ENCODE measurements around the gene RAPGEF1. TPM values are rescaled to one million over a fixed set of nuclear protein-coding genes. Genes with fewer than 3 reads are reported as not detected.
A peak's percentile ranks its signal among the peaks of the same experiment; 100 is the strongest.

RAPGEF1 gene
- total and polyA plus RNA-seq, 7 donors = 72.3 to 319 (median 268) TPM

DNA sequence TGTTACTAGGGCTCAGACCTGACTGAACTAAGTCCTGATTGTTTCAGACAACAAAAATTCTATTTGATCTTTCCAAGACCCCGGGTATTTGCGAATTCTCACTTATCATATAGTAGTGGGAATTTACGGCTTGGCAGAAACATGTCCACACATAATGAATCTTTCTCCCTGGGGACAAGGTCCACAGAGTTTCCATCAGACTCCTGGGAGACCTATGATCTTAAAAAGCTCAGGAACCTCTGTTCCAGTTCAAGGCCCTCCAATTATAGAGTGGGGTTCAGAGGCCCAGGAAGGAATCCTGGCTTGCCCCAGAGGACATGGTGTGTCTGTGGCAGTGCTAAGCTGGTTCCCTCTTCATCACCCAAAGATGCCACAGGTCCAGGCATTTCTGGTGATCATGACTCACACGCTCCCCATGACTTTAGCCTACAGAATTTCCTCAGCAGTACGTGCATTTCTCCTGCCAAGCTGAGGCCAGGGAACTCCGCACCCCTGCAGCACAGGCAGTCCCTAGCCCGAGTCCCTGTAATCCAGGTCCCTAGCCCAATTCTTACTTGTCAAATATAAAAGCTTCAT lies 12.6 kb downstream of the RAPGEF1 start:
- WGBS, 3 donors = 47 to 61% (median 56%) methylated on average over 7 of the region's 7 CpGs
- peaks cover 80% of the 10 kb centered on the region for H3K4me1 ChIP-seq
- TF ChIP-seq, protein P1, sequence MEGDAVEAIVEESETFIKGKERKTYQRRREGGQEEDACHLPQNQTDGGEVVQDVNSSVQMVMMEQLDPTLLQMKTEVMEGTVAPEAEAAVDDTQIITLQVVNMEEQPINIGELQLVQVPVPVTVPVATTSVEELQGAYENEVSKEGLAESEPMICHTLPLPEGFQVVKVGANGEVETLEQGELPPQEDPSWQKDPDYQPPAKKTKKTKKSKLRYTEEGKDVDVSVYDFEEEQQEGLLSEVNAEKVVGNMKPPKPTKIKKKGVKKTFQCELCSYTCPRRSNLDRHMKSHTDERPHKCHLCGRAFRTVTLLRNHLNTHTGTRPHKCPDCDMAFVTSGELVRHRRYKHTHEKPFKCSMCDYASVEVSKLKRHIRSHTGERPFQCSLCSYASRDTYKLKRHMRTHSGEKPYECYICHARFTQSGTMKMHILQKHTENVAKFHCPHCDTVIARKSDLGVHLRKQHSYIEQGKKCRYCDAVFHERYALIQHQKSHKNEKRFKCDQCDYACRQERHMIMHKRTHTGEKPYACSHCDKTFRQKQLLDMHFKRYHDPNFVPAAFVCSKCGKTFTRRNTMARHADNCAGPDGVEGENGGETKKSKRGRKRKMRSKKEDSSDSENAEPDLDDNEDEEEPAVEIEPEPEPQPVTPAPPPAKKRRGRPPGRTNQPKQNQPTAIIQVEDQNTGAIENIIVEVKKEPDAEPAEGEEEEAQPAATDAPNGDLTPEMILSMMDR (IDR thresholded peaks at IDR 0.05) = no peak
- no peaks in the 10 kb centered on the region for H3K27me3 ChIP-seq (ENCODE audit: insufficient read depth in 3 of 3, low read length in 2 of 3)
- H3K4me3 ChIP-seq = no peak overlapping the region
- H3K36me3 ChIP-seq (ENCODE audit: insufficient read depth in 1 of 2, low read depth in 1 of 2) = no peaks in the 10 kb centered on the region
- no peaks in the 10 kb centered on the region for H3K9me3 ChIP-seq
- intact Hi-C loops (cut with DNase I) = no loop called here
- ATAC-seq (peak; percentile 73 to 84 (median 82)), DNase-seq (peak in 1 of 2 donors; percentile 64)
- peak overlapping the region; percentile 50 for H3K27ac ChIP-seq

DNA sequence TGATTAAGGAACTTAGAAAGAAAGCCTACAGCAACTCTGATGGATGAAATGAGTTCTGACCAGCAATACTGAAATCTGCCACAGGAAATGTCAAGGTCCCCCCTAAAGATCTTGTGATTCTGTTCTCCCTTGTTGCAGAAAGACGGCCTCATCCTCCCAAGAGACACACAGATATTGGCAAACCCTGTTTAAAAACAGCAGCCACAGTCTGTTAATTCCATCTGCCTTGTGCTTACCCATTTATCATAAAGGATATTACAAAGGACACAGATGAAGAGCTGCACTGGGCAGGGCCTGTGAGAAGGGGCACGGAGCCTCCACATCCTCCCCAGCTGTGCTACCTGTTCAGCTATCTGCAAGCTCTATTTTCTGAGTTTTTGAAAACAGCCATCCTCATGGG lies 15.2 kb downstream of the RAPGEF1 start:
- TF ChIP-seq, protein P1 (IDR thresholded peaks at IDR 0.05) = no peak
- Histone ChIP-seq H3K9me3 (no peaks in the 10 kb centered on the region), H3K36me3 (ENCODE audit: insufficient read depth in 1 of 2, low read depth in 1 of 2) (no peaks in the 10 kb centered on the region), H3K27me3 (ENCODE audit: insufficient read depth in 3 of 3, low read length in 2 of 3) (no peaks in the 10 kb centered on the region), H3K4me1 (peaks cover 69% of the 10 kb centered on the region), H3K27ac (no peak overlapping the region), H3K4me3 (no peak overlapping the region)
- ATAC-seq (no peak), DNase-seq (no peak)
- 72 to 80% (median 78%) methylated on average over 2 of the region's 2 CpGs for WGBS, 3 donors
- intact Hi-C loops (cut with DNase I) = no loop called here

GRCh38 chr9:131723632-131724031 lies 16.2 kb downstream of the RAPGEF1 start:
- DNase-seq = no peak
- intact Hi-C loops (cut with DNase I) = no loop called here
- Histone ChIP-seq H3K36me3 (ENCODE audit: insufficient read depth in 1 of 2, low read depth in 1 of 2) (no peaks in the 10 kb centered on the region), H3K9me3 (no peaks in the 10 kb centered on the region), H3K4me3 (no peak overlapping the region), H3K4me1 (peaks cover 67% of the 10 kb centered on the region), H3K27me3 (ENCODE audit: insufficient read depth in 3 of 3, low read length in 2 of 3) (no peaks in the 10 kb centered on the region), H3K27ac (no peak overlapping the region)
- TF ChIP-seq, protein P1 (IDR thresholded peaks at IDR 0.05) = no peak
- ATAC-seq = no peak
- 53 to 69% (median 58%) methylated on average over 5 of the region's 5 CpGs for WGBS, 3 donors

DNA sequence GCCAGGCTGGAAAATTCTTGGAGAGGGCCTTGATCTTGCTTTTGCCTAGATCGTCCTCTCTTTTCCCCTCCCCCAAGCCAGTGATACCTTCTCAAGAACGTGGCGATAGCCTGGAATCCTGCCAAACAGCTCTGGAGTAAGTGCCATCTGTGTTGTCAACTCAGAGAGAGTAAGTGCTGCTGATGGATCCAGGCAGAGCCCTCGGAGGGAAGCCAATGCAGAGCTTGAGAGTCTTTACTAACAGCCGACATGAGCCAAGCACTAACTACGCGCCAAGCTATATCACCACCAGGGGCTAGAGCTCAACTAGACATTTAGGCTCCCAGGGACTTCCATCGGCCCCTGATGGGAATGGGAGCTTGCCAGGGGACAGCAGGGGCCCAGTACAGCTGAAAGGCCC lies 17.6 kb downstream of the RAPGEF1 start:
- DNase-seq (no peak), ATAC-seq (peak in 3 of 4 donors; percentile 28 to 35 (median 31))
- Histone ChIP-seq H3K36me3 (ENCODE audit: insufficient read depth in 1 of 2, low read depth in 1 of 2) (no peaks in the 10 kb centered on the region), H3K9me3 (no peaks in the 10 kb centered on the region), H3K4me3 (no peak overlapping the region), H3K27me3 (ENCODE audit: insufficient read depth in 3 of 3, low read length in 2 of 3) (no peaks in the 10 kb centered on the region), H3K4me1 (peaks cover 65% of the 10 kb centered on the region), H3K27ac (no peak overlapping the region)
- WGBS, 3 donors = 51 to 63% (median 54%) methylated on average over 8 of the region's 8 CpGs
- TF ChIP-seq, protein P1 (IDR thresholded peaks at IDR 0.05) = no peak
- intact Hi-C loops (cut with DNase I) = no loop called here

- no peaks in the 10 kb centered on the region for H3K9me3 ChIP-seq
- H3K27ac ChIP-seq = no peak overlapping the region
- no peaks in the 10 kb centered on the region for H3K27me3 ChIP-seq (ENCODE audit: insufficient read depth in 3 of 3, low read length in 2 of 3)
- DNase-seq (no peak), ATAC-seq (no peak)
- TF ChIP-seq, protein P1 (IDR thresholded peaks at IDR 0.05) = no peak
- WGBS, 3 donors = 91 to 95% (median 92%) methylated on average over 13 of the region's 13 CpGs
- H3K4me1 ChIP-seq = peaks cover 61% of the 10 kb centered on the region
- intact Hi-C loops (cut with DNase I) = no loop called here
- no peak overlapping the region for H3K4me3 ChIP-seq
- H3K36me3 ChIP-seq (ENCODE audit: insufficient read depth in 1 of 2, low read depth in 1 of 2) = no peaks in the 10 kb centered on the region
These were observed 18.8 kb downstream of the RAPGEF1 start for GRCh38 chr9:131721076-131721475.

Measured in psoas muscle (tissue), 8 donors.